ENCODE measurements around the gene HEATR5A. TPM values are rescaled to one million over a fixed set of nuclear protein-coding genes. Genes with fewer than 3 reads are reported as not detected.
"Not testable (repeated sequence)": the region's sequence is repeated elsewhere in the genome, so short reads cannot be mapped to it uniquely, and the experiment has no call there.

HEATR5A gene
- total RNA-seq, 3 donors from 2014 or later (not counting 1 experiment from before 2014, with no cell fraction given): 12.1 to 23.9 (median 15.1) TPM

GRCh38 chr14:31441273-31442111, 21.1 kb upstream of the HEATR5A start:
- no peaks in the 10 kb centered on the region for H3K36me3 ChIP-seq (ENCODE audit: control insufficient read depth, insufficient read depth, low read length)
- WGBS (ENCODE audit: insufficient coverage): 98% methylated on average over 4 of the region's 7 CpGs
- H3K36me3 Mint-ChIP-seq: no peaks in the 10 kb centered on the region
- no peaks in the 10 kb centered on the region for H3K4me1 Mint-ChIP-seq
- H3K4me1 ChIP-seq (ENCODE audit: control insufficient read depth, insufficient read depth, low read length): no peaks in the 10 kb centered on the region
- H3K9me3 ChIP-seq (ENCODE audit: control insufficient read depth, insufficient read depth, low read length): no peaks in the 10 kb centered on the region
- H3K27ac Mint-ChIP-seq: no peak overlapping the region
- ATAC-seq: no peak
- no peak overlapping the region for H3K4me3 ChIP-seq (ENCODE audit: low read length)
- H3K27me3 Mint-ChIP-seq (ENCODE audit: low read depth in 2 of 2): no peaks in the 10 kb centered on the region
- no peak for DNase-seq
- H3K4me3 Mint-ChIP-seq: no peak overlapping the region
- H3K27me3 ChIP-seq (ENCODE audit: control insufficient read depth, insufficient read depth, low read length): no peaks in the 10 kb centered on the region
- H3K27ac ChIP-seq (ENCODE audit: low read length): no peak overlapping the region
- H3K9me3 Mint-ChIP-seq: no peaks in the 10 kb centered on the region
- intact Hi-C loops (cut with micrococcal nuclease): no loop called here
- TF ChIP-seq CTCF (IDR thresholded peaks at IDR 0.05): no peak

GRCh38 chr14:31440280-31440679, 19.9 kb upstream of the HEATR5A start:
- H3K27ac Mint-ChIP-seq: no peak overlapping the region
- Histone ChIP-seq H3K4me3 (ENCODE audit: low read length) (no peak overlapping the region), H3K27me3 (ENCODE audit: control insufficient read depth, insufficient read depth, low read length) (no peaks in the 10 kb centered on the region), H3K4me1 (ENCODE audit: control insufficient read depth, insufficient read depth, low read length) (no peaks in the 10 kb centered on the region), H3K9me3 (ENCODE audit: control insufficient read depth, insufficient read depth, low read length) (no peaks in the 10 kb centered on the region), H3K27ac (ENCODE audit: low read length) (no peak overlapping the region), H3K36me3 (ENCODE audit: control insufficient read depth, insufficient read depth, low read length) (no peaks in the 10 kb centered on the region)
- intact Hi-C loops (cut with micrococcal nuclease): no loop called here
- no peaks in the 10 kb centered on the region for H3K27me3 Mint-ChIP-seq (ENCODE audit: low read depth in 2 of 2)
- DNase-seq (no peak), ATAC-seq (no peak)
- no peaks in the 10 kb centered on the region for H3K9me3 Mint-ChIP-seq
- no peak for TF ChIP-seq CTCF (IDR thresholded peaks at IDR 0.05)
- no peak overlapping the region for H3K4me3 Mint-ChIP-seq
- H3K36me3 Mint-ChIP-seq: no peaks in the 10 kb centered on the region
- H3K4me1 Mint-ChIP-seq: no peaks in the 10 kb centered on the region

GRCh38 chr14:31439561-31439960, 19.2 kb upstream of the HEATR5A start:
- Histone ChIP-seq H3K36me3 (ENCODE audit: control insufficient read depth, insufficient read depth, low read length) (no peaks in the 10 kb centered on the region), H3K27ac (ENCODE audit: low read length) (no peak overlapping the region), H3K4me1 (ENCODE audit: control insufficient read depth, insufficient read depth, low read length) (no peaks in the 10 kb centered on the region), H3K27me3 (ENCODE audit: control insufficient read depth, insufficient read depth, low read length) (no peaks in the 10 kb centered on the region), H3K4me3 (ENCODE audit: low read length) (no peak overlapping the region), H3K9me3 (ENCODE audit: control insufficient read depth, insufficient read depth, low read length) (no peaks in the 10 kb centered on the region)
- intact Hi-C loops (cut with micrococcal nuclease): no loop called here
- DNase-seq: no peak
- Mint-ChIP-seq H3K27me3 (ENCODE audit: low read depth in 2 of 2) (no peaks in the 10 kb centered on the region), H3K27ac (no peak overlapping the region), H3K4me1 (no peaks in the 10 kb centered on the region), H3K36me3 (no peaks in the 10 kb centered on the region), H3K4me3 (no peak overlapping the region), H3K9me3 (no peaks in the 10 kb centered on the region)
- ATAC-seq: no peak
- TF ChIP-seq CTCF (IDR thresholded peaks at IDR 0.05): no peak
- WGBS (ENCODE audit: insufficient coverage): 100% methylated on average over 2 of the region's 2 CpGs

- H3K27me3 Mint-ChIP-seq (ENCODE audit: low read depth in 2 of 2); H3K27ac ChIP-seq (ENCODE audit: low read length); H3K36me3 Mint-ChIP-seq; intact Hi-C loops (cut with micrococcal nuclease); DNase-seq; H3K9me3 Mint-ChIP-seq; H3K4me3 Mint-ChIP-seq; H3K27me3 ChIP-seq (ENCODE audit: control insufficient read depth, insufficient read depth, low read length); H3K27ac Mint-ChIP-seq; H3K4me1 Mint-ChIP-seq; H3K36me3 ChIP-seq (ENCODE audit: control insufficient read depth, insufficient read depth, low read length); H3K9me3 ChIP-seq (ENCODE audit: control insufficient read depth, insufficient read depth, low read length); H3K4me3 ChIP-seq (ENCODE audit: low read length); ATAC-seq; H3K4me1 ChIP-seq (ENCODE audit: control insufficient read depth, insufficient read depth, low read length): not testable (repeated sequence)
- 96% methylated on average over 19 of the region's 45 CpGs for WGBS (ENCODE audit: insufficient coverage)
These were observed 16.8 kb upstream of the HEATR5A start for GRCh38 chr14:31437045-31437691.
